ENCODE data around the gene TM4SF4.

The TM4SF4 gene

DNA sequence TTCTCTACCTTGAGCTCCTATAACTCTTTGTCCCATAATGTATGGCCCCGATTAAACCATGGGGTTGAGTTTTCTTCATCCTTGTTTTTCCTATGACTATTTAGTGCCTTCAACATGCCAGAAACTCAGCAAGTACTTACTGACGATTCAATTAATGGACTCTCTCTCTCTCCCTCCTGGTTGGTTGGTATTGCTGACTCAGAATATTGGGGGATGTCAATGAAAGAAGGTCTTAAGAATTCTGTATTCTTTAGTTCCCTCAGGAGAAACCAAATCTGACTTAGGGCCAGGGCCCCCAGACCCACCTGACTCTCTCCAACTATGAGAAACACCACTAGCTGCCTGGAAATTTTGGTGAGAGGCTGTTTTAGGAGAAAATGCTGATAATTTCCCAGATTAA is 40.8 kb downstream of the TM4SF4 start:
- no peak for DNase-seq

DNA sequence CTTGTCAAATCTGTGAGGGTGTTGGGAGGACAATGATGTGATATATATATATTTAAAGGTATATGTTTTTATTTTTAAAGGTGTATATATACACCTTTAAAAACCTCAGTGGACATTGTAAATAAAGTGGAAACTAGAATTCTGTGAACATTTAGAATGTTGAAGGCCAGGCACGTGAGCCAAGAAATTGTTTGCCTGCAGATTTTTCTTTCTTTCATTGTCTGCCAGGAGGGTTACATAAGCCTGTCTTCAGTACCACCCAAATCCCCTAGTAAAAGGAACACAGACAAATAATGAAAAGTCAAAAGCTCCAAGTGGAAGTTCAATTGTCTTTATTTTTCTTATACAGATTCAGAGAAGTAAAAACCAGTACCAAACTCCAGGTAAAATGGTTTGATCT is 42.4 kb downstream of the TM4SF4 start:
- DNase-seq = no peak

DNA sequence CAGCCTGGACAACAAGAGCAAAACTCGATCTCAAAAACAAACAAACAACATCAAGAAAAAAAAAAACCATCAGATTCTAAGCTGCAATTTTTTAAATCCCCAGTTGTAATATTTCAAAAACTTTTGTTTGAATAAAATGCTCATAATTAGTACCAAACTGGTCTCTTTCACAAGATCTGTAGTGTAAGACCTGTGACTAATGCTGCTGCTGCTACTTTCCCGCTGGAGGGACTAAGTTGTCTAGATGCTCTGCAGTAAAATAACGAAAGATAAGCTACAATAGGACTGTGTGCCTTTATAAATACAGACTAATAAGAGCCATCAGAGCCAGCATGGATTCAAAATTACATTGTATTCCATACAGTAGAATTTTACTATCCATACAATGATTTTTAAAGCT is 45.4 kb downstream of the TM4SF4 start:
- DNase-seq = no peak

DNA sequence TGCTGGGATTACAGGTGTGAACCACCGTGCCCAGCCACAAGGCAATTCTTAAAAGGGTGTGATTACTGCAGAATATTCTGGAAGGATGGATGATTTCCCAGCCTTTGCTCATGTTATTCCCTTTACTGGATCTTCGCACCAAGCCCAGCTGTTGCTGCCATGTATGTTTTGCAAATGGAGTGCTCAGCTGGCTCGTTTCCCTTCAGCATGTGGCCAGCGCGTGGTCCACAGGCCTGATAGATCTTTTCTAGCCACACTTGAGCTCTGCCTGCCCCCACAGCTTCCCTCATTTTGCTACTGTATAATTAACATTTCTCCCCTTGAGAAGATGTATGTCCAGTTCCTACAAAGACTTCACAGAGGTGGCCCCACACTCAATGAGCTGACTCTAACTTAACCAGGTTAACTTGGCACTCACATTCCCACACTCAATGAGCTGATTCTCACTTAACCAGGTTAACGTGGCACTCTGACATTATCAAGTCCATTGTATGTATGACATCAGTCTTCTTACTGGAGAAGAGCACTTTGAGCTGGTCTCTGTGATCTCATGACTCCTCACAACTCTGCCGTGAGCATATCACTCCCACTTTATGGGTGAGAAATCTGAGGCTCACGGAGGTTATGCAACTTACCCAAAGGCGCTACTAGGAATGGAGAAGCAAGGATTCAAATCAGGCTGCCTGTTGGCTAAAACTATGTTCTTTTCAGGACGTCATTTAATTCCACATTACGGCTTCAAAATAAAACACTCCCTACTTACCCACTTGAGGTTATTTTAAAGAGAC is 49.2 kb downstream of the TM4SF4 start:
- no peak for DNase-seq

DNA sequence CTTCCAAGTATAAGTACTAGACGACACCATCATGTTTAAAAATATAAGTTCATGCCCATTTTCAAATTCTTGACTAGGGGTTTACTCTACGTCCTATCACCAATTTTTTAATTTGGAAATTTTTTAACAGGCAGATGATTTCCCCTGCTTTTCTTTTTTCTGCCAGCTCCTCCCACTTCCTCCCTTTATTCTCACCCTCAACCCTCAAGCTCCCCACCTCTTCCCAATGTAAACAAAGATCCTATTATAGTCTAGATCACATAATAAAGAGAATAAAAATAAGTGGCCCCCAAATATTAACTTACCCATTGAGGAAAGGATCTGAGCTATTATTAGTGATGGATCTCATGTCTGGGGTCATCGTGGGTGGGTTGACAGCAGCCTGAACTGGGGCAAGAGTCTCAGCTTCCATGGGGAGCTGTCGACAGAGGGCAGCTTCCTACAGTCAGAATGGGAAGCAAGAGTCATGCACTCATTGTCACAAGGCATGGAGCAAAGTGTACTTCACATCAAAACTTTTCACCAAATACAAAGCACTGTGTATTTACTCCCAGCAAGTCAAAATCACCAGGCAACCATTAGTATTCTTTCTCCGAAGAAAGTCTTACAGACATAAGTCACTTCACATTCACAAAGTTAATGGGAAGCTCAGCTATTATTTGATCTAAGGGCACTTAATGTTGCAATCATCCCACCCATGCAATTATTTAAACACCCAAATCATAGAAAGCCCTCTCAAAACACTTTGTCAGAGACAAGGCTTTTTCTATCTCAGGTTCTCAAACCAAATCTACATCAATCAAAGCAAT is 53.2 kb downstream of the TM4SF4 start:
- no peak for DNase-seq

DNA sequence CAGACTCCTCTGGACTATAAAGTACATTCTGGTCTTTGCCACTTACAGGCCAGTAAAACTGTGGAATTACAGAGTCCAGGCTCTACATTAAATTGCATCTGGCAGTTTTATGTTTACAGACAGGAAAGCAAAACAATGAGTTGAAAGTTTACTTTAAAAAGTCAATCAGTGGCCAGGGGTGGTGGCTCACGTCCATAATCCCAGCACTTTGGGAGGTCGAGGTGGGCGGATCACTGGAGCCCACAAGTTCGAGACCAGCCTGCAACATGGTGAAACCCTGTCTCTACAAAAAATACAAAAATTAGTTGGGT is 53.8 kb downstream of the TM4SF4 start:
- DNase-seq = no peak

DNA sequence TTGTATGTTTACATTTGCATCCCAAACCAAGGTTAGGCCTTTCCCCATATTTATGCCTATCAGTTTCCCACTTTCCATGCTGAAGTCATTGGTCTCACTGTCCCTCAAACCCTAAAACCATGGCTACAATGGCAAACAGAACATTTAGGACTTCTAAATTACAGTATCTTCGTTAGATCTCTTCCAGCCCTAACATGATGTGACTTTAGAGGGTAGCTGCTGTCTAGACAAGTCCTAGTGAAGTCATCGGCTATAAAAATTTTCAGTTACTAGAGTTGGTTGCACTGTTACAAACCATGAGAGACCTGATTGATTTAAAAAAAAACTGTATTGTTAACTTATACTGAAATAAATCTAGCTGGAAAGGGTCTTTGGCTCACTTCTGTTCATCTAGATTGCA is 54.6 kb downstream of the TM4SF4 start:
- DNase-seq = no peak

DNA sequence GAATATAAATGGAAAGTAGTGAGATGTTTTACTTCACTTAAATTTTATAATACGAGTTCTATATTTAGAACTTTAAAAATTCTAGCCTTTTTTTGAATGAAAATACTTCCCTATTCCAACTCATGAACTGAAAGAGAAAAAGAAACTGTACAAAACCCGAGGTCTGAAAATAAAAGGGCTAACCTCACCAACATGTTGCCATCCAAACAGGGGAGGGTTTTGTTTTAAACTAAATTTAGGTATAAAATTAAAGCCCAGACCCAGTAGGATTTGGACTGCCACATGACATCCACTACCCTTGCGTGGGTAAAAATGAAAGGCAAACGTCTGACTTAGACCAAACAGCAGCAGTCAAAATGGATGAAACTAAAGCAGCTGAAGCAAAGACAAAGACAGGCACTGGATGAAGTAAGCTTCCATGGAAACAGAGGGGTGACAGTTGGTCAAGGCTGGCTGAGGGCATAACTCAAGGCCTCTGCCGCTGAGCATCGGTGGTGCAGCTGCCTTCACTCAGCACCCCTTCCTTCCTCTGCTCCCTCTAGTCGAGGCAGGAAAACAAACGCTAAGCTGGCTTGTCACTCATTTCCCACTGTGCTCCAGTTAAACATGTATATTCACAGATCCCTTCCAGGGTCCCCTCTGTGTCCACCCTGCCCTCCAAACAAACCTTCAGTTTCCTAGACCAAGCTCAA is 58.1 kb downstream of the TM4SF4 start:
- no peak for DNase-seq

DNA sequence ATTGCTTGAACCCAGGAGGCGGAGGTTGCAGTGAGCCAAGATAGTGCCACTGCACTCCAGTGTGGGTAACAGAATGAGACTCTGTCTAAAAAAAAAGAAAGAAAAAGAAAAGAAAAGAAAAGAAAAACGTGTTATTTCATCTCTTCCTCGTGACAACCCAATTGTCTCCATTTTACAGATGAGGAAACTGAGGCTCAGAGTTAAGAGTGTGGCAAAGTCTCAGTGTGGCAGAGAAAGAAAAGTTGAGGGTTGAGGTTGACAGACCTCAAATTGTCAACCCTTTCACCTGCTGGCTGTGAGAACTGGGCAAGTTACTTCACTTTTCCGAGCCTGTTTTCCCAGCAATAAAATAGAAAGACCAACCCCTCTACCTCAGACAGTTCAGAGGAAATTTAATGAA is 59.6 kb downstream of the TM4SF4 start:
- no peak for DNase-seq

DNA sequence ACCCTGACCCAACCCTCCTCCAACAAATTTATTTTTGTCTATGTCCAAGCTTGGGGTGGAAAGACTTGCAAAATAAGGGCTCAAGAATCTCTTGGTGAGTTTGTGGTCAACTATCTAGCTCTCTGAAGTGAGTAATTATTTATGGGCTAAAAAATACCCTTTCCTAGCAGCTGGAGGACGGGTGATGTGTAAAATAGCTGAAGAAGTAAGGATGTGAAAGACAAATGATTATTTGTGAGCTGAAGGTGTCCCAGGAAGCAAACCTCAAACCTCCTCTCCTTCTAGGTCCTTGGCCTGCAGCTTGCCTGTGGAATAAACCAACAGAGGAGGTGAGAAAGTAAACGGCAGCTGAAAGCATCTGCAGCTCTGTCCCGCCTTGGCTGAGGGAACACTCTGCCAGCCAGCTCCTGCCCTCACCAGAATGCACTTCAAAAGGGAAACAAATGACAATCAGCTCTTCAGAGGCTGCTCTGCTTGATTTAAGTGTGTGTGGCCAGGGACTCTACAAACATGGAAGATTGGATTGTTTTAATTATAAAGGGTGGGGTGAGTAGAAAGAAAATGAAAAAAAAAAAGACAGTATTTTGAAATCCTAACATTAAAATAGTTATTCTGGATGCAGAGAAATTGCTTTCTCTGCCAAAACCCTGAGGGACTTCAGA is 60.3 kb downstream of the TM4SF4 start:
- no peak for DNase-seq

DNA sequence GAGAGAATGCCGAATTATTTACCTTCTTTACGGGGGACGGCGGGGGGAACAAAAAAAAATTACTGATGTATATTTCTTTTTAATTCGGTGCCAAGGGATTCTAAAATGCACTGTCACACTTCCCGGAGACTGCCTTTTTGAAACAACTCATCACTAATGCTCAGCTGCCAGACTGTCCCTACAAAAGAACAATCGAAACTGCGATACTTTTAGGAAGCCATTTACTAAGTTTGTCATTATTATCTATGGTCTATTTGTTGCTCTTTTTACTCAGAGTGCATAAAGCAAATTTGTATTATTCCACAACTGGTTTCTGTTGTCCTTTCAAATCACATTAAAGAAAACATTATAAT is 60.8 kb downstream of the TM4SF4 start:
- no peak for DNase-seq

DNA sequence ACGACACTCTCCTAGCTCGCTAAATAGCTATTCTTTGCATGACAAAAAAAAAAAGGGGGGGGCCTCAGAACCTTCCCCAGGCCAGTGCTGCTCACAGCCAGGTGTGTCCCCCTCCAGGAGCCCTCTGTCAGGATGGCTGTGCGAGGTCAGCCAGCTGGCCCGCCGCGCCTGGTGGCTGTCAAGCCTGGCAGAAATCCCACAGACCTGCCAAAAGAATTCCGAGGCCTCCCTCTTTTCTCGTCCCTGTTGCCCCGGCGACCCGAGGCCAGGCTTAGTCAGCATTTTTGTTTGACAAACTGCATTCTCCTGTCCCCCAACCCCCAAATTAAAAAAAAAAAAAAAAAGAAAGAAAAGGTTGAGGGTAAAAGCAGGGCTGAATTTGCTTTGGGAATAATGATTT is 61.9 kb downstream of the TM4SF4 start:
- no peak for DNase-seq

DNA sequence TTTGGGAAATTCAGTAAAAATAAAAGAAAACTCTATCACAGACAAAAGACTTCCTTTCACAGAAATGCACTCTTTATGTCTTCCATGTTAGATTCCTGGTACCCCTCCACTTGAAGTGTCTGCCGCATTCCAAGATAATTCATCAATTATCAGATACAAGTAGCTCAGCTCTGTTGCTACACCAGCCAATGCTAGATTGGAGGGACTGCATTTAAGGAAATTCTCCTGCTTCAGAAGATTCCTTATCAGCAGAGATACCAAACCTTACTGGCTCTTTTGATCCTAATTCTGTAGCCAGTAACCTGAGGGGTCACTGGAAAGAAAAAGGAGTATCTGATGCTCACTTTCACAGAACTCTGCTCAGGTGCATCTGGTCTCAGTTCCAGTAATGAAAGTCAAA is 63.9 kb downstream of the TM4SF4 start:
- no peak for DNase-seq

DNA sequence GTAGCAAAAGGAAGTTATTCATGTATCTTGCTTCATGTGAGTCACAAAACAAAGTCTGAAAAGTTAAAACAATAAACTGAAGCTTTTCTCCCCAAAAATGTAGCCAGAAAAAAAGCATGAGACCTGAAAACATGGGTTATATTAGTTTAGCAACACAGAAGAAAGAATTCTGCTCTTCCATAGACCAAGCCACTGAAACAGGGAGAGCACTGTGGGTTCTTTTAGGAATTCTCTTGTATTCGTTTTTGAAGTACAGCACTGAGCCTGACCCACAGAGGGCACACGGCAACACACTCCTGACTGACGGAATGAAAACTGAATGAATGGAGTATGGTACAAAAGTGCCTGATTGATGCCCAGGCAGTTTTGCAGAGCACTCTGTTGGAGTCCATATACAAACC is 66.6 kb downstream of the TM4SF4 start:
- no peak for DNase-seq

DNA sequence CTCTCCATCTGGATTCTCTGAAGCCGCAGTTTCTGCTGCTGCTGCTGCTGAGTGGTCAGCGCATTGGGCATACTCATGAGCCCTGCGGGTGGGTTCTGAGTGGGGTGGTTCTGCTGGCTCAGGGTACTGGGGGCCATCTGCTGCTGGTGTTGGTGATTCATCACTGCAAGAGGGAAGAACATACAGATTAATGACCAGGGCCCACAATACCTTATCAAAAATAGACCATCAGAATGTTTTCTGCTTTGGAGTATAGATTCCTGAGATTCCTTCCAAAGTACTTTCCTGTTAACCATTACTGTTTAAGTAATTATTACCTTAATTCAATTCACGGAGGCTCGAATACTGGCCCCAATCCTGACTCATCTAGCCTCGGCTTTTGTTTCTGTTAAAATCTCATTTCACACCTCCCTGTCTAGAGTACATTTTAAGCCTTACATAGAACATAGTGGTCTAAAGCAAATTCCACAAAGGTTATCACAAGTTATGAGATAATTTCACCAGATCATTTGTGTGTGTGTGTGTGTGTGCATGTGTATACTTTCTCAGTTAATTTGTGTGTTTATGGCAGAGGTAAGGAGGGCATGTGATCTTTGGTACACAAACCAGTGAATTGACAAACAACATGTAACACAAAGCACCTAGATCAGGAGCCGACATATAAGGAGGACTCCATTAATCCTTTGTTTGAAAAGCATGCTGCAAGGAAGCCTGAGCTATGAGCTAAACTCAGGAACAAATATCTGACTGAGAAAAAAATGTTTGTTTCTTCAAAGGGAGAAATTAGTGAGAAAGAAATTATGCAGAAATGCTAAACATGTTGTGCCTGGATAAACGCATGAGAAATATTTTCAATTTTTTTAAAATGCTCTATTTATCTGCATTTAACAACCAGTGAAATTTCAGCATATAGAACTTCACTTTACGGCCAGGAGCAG is 68.1 kb downstream of the TM4SF4 start:
- no peak for DNase-seq

DNA sequence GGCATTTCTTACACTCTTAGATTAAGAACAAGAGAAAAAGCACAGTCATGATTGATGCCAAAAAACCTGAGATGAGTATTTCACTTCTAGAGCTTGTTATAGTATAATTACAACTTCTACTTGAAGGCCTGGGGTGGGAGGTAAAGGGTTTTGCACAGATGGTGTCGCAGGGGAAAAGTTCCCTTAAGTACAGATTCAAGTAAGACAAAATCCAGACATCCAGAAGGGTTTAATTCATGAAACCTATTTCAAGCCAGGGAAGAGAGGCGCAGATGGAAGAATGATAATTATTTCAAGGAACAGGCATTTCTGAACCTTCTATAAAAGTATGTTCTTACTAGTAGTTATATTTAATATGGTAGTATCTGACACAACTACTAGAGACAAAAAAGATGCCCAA is 70.6 kb downstream of the TM4SF4 start:
- DNase-seq = no peak

DNA sequence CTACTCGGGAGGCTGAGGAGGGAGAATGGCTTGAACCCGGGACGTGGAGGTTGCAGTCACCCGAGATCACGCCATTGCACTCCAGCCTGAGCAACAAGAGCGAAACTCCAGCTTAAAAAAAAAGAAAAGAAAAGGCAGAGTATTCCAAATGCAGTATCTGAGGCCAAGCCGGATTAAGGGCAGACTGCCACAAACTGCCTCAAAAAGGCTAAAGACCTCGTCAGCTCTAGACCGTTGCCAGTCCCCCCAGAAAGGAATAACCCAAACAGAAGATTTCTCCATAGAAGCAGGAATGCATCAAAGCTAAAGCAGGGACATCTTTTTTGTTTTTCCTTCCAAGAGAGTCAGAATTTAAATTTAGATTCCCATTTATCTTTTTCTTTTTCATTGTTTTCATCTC is 72.9 kb downstream of the TM4SF4 start:
- no peak for DNase-seq

DNA sequence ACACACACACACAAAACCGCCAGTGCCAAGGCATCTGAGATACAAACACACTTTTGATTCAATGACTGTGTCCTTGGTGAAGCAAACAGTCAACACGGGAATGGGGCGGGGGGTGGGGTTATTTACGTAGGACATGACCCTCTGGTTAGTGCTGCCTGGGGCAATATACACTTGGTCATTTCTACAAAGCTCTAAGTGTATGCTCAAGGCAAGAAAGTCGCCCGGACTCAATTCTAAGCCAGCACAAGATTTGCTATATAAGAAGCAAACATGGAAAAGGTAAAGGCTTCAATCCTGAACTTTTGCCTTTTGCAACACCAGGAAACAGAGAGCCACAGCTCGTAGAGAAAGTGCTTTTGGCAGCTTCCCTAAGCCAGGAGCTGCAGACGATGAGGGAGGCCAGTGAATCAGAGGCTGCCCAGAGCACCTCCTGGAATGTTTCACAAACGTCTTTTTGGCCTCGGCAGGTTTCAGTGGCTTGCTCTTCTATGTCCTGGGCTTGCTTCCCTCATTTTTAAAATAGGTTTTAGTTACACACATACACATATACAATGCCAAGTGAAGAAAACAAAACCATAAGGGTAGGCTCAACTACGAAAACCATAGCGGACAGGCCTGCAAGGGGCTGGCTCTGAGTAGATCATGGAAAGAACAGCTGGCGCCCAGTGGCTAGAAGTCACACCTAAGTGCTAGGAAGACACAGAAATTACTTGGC is 73.6 kb downstream of the TM4SF4 start:
- DNase-seq = no peak

DNA sequence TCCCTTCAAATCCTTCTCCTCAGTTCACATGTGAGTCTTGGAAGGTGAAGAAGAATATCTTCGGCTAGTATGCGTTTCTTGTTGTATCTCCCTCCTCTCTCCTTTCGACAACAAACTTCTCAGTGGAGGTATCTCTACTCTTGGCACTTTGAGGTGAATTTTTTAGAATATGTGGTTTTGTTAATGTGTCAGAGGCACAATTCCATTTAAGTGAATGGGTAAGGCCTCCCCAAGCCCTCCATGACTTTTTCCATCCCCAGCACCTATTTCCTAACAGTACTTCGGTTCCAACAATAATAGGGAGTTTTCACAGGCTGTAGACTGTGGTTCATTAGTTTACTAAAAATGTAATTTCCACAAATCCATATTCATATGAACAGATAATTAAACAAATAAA is 74.2 kb downstream of the TM4SF4 start:
- no peak for DNase-seq

DNA sequence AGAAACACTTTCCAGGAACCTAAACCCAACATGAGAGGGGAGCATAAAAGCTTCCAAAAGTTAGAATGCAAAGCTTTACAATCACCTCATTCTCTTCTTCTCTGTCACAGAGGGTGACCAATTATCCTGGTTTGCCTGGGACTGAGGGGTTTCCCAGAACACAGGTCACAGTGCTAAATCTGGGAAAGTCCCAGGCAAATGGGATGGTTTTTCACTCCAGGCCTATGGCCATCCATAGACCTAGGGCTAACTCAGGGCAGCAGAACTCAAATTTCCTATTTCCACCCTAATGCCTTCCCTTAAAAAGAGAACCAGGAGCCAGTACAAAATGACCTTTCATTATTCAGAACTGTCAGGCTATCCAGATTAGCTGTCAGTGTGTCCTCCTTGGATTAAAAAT is 77.0 kb downstream of the TM4SF4 start:
- DNase-seq = no peak

DNA sequence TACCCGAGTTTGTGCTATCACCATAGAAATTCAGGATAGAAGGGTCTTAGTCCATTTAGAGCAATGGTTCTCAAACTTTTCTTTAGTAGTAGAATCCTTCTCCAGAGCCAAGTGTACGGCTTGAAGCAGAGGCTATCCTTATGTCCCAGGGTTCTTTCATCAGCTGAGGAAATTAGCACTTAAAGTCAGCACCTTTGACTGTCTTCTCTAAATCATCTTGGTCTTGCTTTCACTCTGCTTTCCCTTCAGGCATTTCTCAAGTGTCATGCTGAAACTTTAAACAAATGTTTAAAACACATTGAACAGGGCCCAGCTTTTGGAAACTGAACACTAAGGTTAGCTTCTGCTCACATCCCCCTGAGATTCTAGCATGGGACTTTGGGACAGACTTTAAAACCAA is 78.2 kb downstream of the TM4SF4 start:
- no peak for DNase-seq

All from activated CD8-positive, alpha-beta memory T cell treated with anti-CD3 and anti-CD28 coated beads for 24 hours (primary cell).